Stimulated activated CD4-positive, alpha-beta T cell treated with anti-CD3 and anti-CD28 coated beads, TNF-alpha, amount 100 ng/mL, for 4 hours (primary cell): ENCODE data around the gene PAFAH1B1.
"Not testable (repeated sequence)": the region's sequence is repeated elsewhere in the genome, so short reads cannot be mapped to it uniquely, and the experiment has no call there.

Experiments
- DNase-seq, 3 experiments: peaks; one replicate each; pipeline ENCODE4 v3.0.0-alpha.2; 2020; ENCODE audit warnings: low read depth in 3 of 3

PAFAH1B1 gene

DNA sequence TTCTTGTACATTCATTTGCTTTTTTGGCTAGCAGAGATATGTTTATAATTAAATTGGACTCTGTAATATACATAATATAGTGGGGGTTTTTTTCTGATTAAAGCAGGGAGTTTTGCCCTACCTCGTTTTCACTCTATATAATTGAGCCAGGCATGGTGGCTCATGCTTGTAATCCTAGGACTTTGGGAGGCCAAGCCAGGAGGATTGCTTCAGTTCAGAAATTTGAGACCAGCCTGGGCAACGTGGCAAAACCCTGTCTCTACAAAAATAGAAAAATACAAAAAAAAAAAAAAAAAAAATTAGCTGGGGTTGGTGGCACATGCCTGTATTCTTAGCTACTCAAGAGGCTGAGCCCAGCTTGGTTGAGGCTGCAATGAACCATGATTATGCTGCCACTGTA, 42.2 kb downstream of the PAFAH1B1 start:
- DNase-seq = no peak

DNA sequence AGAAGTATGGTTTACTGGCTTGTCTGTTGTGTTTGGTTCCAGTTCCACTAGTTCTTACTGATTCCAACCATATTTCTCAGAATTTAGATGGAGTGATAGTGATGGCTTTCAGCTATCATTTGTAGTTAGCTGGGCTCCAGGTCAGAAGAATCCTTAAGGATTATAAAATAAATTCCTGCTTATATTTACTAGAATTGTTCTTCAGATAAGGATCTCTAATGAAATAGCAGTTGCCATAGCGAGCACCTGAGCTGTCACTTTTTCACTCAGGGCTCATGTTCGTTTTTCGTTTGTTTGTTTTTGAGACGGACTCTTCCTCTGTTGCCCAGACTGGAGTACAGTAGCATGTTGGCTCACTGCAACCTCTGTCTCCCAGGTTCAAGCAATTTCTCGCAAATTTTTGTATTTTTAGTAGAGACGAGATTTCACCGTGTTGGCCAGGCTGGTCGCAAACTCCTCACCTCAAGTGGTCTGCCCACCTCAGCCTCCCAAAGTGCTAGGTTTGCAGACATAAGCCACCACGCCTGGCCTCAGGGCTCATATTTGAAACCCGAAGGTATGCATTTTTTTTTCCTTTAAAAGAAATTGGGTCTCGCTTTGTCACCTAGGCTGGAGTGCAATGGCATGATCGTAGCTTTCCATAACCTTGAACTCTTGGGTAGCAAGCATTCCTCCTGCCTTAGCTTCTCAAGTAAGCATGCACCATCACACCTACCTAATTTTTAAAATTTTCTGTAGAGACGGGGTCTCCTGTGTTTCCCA, 42.9 kb downstream of the PAFAH1B1 start:
- no peak for DNase-seq

DNA sequence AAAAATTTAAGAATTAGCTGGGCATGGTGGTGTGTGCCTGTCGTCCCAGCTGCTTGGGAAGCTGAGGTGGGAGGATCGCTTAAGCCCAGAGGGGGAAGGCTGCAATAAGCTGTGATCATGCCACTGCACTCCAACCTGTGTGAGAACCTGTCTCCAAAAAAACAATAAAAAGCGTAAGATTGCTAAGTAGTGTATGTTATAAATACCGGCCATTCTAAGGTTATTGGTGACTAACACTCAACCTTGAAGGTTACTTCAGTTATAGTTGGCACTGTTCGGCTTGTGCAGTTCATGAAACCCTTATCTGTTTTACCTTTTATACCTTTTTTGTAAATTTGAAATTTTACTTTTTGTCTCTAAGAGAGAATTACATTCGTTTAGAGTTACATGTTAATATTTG, 44.0 kb downstream of the PAFAH1B1 start:
- no peak for DNase-seq

DNA sequence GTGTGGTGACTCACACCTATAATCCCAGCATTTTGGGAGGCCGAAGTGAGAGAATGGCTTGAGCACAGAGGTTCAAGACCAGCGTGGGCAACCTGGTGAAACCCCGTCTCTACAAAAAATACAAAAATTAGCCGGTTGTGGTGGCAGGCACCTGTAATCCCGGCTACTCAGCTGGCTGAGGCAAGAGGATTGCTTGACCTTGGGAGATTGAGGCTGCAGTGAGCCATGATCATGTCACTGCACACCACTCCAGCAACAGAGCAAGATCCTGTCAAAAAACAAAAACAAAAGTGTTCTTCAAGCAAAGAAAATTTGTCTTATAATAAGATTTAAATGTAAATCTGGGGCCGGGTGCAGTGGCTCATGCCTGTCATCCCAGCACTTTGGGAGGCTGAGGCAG, 51.5 kb downstream of the PAFAH1B1 start:
- no peak for DNase-seq

DNA sequence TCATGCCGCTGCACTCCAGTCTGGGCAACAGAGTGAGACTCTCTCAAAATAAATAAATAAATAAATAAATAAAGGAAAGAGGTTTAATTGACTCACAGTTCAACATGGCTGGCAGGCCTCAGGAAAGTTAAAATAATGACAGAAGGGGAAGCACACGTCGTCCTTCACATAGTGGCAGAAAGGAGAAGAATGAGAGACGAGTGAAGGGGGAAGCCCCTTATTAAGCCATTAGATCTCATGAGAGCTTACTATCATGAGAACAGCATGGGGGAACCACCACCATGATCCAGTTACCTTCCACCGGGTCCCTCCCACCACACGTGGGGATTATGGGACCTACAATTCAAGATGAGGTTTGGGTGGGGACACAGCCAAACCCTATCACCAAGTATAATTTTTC, 54.5 kb downstream of the PAFAH1B1 start:
- no peak for DNase-seq

DNA sequence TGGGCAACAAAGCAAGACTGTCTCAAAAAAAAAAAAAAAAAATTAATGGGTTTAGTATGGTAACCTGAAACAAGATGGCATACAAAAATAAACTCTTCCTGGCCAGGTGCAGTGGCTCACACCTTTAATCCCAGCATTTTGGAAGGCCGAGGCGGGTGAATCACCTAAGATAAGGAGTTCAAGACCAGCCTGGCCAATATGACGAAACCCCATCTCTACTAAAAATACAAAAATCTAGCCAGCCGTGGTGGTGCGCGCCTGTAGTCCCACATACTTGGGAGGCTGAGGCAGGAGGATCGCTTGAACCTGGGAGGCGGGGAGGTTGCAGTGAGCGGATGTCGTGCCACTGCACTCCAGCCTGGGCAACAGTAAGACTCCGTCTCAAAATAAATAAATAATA, 55.7 kb downstream of the PAFAH1B1 start:
- DNase-seq = no peak

DNA sequence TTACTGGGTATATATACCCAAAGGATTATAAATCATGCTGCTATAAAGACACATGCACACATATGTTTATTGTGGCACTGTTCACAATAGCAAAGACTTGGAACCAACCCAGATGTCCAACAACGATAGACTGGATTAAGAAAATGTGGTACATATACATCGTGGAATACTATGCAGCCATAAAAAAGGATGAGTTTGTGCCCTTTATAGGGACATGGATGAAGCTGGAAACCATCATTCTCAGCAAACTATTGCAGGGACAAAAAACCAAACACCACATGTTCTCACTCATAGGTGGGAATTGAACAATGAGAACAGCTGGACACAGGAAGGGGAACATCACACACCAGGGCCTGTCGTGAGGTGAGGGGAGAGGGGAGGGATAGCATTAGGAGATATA, 59.5 kb downstream of the PAFAH1B1 start:
- DNase-seq = not testable (repeated sequence)

DNA sequence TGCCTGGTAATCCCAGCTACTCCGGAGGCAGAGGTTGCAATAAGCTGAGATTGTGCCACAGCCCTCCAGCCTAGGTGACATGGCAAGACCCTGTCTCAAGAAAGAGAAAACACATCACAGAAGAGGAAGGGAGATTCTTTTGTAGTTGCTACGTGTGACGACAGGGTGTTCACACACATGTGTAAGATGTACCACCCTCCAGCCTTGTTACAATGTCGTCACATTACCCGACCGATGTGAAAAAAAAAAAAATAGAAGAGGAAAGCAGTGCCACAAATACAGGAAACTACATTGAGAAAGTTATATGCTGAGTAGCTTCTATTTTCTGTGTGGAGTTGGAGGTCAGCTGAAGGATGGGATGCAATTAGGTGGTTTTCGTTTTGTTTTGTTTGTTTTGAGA, 62.1 kb downstream of the PAFAH1B1 start:
- DNase-seq = no peak

DNA sequence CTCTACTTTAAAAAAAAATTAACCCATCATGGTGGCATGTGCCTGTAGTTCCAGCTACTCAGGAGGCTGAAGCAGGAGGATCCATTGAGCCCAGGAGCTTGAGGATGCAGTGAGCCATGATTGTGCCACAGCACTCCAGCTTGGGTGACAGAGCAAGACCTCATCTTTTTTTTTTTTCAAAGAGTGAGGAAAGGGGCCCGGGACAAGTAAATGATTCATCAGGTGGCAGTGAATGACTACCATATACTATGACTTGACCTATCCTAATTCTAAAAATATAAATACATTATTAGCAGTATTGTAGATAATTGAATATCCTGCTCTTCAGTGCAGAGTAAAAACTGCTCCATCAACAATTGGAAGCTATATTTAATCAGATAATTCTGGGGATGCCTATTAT, 62.8 kb downstream of the PAFAH1B1 start:
- no peak for DNase-seq

DNA sequence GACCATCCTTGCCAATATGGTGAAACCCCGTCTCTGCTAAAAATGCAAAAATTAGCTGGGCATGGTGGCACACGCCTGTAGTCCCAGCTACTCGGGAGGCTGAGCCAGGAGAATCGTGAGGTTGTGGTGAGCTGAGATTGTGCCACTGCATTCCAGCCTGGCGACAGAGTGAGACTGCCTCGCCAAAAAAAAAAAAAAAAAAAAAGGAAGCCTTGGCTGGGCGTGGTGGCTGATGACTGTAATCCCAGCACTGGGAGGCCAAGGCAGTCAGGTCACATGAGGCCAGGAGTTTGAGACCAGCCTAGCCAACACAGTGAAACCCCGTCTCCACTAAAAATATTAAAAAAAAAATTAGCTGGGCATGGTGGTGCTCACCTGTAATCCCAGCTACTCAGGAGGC, 65.9 kb downstream of the PAFAH1B1 start:
- DNase-seq = not testable (repeated sequence)

DNA sequence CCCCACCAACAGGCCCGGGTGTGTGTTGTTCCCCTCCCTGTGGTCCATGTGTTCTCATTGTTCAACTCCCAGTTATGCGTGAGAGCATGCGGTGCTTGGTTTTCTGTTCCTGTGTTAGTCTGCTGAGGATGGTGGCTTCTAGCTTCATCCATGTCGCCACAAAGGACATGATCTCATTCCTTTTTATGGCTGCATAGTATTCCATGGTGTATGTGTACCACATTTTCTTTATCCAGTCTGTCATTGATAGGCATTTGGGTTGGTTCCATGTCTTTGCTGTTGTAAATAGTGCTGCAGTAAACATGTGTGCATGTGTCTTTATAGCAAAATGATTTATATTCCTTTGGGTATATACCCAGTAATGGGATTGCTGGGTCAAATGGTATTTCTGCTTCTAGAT, 67.0 kb downstream of the PAFAH1B1 start:
- not testable (repeated sequence) for DNase-seq

DNA sequence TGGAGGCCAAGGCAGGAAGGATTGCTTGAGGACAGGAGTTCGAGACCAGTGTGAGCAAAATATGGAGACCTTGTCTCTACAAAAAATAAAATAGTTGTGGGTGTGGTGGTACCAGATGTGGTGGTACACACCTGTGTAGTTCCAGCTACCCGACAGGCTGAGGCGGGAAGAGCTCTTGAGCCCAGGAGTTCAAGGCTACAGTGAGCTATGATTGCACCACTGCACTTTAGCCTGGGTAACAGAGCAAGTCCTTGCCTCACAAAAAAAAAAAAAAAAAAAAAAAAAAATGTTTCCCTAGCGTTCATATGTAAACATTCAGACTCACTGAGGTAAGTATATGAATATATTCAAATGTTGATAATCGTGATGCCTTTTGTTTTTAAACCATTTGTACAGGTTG, 78.6 kb downstream of the PAFAH1B1 start:
- DNase-seq = no peak

DNA sequence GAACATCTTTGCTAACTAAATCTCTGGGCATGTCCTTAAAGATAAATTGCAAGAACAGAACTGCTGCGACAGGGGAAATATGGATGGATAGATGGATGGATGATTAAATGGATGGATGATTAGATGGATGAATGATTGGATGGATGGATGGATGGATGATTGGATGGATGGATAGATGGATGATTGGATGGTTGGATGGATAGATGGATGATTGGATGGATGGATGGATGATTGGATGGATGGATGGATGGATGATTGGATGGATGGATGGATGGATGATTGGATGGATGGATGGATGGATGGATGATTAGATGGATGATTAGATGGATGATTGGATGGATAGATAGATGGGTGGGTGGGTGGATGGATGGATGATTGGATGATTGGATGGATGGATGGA, 85.8 kb downstream of the PAFAH1B1 start:
- not testable (repeated sequence) for DNase-seq

DNA sequence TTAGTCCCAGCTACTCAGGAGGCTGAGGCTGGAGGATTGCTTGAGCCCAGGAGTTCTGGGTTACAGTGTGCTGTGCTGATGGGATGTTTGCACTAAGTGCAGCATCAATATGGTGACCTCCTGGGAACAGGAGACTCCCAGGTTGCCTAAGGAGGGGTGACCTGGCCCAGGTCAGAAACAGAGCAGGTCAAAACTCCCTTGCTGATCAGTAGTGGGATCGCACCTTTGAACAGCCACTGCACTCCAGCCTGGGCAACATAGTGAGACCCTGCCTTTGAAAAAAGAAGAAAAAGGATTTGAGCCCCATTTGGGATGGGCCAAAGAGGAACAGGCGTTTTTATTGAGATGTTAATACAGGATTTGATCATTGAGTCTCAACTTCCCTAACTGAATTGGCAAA, 87.5 kb downstream of the PAFAH1B1 start:
- DNase-seq = no peak

DNA sequence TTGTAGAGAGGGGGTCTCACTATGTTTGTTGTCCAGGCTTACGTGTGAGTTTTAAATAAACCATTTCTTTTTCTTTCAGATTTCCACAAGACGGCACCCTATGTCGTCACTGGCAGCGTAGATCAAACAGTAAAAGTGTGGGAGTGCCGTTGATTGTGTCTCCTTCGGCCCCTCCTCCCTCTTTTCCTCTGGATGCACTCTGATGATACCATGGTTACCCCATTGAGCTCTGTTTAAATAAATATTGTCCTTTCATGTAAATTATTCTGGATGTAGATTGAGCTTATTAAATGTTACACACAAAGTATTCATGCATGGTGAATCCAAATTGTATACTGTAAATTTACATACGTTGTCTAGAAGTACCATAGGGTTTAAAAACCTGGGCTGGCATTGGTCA, 88.2 kb downstream of the PAFAH1B1 start:
- DNase-seq = no peak

DNA sequence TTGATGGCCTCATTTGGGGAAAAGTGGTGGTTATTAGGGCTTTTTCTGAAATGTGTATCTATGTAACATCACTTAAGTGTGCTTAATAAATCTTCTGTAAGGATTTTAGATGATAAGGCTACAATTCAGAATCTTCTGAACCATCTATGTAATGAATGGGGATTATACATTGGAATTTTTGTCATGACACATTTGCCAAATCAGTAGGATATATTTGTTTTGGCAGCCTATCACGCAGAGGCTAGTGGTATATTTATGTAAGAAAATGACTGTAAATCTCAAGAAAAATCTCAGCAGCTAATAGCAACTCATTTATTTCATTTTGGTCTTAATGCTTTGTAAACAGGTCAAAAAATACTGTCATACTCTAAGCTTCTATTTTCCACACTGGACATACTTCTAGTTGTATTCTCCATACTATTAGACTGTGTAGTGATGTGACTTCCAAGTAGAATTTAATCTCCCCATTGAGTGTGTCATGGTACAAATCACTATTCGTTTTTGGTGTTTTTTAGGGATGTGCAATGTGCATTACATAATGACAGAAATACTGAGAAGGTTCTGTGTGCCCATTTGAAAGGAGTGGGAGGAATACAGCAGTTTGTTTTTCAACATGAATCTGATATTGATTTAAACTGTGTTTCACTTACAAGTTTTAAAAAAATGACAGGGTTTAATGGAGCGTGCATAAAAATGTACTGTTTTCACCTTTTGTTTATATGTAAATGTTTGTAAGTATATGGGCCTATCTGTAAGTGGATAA, 88.9 kb downstream of the PAFAH1B1 start:
- DNase-seq = no peak

DNA sequence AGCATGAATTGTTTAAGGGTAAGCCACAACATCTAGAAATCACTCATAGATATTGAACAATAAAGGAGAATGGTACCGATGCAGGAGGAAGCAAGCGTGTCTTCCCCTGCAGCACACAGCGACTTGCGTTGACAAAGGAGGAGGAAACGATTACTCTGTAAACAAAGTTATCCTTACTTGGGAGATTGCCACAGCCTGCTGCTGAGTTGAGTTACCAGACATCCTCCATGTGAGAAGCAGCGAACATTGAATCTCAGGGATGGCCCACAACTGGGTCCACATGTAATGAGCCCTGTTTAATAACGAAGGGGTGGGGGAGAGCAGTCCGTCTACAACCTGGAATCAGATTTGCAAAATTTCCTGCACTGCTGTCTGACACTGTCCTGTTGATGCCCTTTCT, 90.5 kb downstream of the PAFAH1B1 start:
- DNase-seq = no peak

DNA sequence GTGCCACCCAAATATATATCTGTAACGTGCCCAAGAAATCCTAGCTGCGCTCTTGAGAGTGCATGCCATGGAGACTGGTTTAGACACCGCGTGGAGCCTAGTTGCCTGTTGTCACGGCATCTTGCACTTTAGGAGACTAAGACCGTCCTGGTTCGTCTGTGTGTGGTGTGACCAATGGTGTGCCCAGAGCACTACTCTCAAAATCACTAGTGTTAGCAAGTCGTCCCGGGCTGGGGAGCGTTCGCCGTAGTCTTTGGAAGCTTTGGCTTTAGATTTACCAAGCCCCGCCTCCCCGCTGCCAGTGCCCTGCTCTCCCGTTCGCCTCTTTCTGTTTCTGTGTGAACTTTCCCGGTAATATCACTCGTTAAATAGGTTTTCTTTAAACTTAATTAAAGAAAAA, 91.1 kb downstream of the PAFAH1B1 start:
- DNase-seq = no peak

DNA sequence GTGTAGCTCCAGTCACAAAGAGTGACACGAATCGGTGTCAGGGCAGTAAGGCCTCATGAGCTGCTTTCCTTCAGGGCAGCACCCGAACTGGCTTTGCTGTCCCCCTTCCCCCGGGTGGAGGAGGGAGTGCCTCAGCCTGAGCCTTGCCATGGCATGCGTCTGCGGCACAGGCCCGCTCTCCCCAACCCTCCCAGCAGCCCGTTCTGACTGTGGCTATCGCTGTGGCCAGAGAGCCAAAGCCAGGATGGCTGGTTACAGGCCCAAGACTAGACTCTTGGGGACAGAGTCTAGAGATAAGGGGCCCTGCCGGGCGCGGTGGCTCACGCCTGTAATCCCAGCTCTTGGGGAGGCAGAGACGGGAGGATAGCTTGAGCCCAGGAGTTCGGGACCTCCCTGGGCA, 92.2 kb downstream of the PAFAH1B1 start:
- no peak for DNase-seq

DNA sequence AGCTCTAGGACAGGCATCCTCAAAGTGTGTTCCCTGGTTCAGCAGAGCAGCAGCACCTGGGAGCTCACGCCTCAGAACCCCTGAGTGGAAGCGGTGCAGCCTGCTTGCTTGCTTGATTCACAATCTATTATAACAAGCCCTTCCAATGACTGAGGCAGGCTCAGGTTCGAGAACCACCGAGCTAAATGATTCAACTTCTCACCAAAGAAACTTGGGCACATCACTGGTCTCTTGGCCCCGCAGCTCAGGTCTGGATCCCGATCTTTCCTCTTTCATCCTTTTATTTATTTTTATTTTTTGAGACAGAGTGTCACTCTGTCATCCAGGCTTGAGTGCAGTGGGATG, 93.6 kb downstream of the PAFAH1B1 start:
- no peak for DNase-seq

DNA sequence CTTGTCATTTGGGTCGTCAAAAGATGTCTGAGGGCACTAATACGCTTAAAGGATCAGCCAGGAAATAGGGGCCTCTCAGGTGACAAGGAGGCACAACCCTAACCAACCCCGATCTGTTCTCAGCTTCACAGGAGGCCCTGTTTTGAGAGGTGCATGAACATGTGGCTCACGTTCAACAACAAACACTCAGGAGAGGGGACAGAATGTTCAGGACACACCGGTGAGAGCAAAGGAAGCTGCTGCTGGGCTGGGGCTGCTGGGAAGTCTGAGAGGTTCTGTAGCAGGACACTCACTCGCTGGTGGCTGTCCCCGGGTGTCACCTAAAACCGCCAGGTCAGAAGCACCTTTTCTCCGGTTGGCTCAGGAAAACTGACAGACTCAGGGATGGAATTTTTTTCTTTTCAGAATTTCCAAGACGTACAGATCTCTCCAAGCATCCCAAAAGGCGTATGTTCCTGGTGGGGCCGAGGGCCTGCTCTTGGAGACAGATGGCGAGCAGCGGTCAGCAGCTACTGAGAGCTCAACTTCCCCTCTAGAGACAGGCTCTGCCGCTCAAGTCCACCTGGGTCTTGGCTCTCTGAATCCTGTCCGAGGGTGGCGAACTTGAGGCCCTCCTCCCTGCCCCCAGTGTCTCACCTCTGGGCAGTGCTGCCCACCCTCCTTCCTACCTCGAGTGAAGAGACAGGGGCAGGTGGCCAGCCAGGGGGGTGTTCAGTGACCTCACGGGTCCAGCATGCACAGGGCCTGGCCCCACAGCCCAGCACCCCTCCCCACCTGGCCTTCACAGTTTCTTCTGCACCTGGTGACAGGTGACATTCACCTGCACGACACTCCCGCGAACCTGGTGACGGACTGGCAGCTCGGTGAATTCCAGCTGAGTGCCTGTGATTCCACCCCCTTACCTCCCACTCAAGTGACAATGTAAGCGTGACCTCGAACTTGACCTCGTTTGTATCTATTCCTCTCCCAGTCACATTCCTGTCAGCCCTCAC, 95.2 kb downstream of the PAFAH1B1 start:
- DNase-seq = no peak

DNA sequence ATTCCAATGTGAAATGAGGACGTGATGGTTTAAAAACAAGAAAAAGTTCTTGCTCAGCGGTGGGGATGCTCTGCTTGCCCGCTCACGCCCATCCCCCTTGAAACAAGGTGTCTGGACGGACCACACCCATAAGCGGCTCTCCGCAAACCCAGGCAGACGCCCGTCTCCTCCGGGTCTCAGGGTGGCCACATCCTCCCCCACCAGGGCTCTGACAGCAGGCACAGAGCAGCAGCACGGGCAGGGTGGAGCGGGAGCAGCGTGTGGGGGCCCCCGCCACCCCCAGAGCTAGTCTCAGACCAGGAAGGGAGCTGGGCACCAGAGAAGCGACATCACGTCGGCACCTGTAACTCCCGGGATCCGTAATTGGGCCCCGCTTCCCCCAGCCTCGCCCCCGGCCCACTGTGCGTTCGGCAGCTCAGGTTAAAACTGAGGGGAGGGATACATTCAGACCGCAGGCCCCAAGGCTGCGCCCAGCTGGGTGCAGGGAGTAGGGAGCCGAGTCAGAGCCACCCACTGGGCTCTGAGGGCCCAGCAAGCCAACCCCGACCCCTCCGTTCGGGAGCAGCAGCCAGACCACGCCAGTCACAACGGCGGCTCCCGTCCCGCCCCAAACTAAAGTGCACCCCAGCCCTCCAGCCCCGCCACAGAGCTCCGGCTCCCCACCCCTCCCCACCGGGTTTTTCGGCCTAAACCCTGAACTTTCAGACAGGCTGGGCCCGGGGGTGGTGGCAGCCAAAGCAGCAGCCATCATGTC, 96.1 kb downstream of the PAFAH1B1 start:
- DNase-seq = no peak
